Loucy (cell line): Measurements from ENCODE around the gene CENPU.

Experiments
- EZH2phosphoT487 ChIP-seq: fragments of 200-600 bp; IDR thresholded peaks from 2 replicates; pipeline ENCODE4 v1.6.1; 2018; ENCODE audit warnings: antibody characterized with exemption, mild to moderate bottlenecking, moderate library complexity, borderline replicate concordance
- TF ChIP-seq, protein P1 (sequence below): fragments of 200-600 bp; sonication (generic); conservative IDR thresholded peaks from 2 replicates; pipeline ENCODE4 v1.5.1; 2014; ENCODE audit warnings: mild to moderate bottlenecking, antibody characterized with exemption, low read length

- TF ChIP-seq, protein P1, sequence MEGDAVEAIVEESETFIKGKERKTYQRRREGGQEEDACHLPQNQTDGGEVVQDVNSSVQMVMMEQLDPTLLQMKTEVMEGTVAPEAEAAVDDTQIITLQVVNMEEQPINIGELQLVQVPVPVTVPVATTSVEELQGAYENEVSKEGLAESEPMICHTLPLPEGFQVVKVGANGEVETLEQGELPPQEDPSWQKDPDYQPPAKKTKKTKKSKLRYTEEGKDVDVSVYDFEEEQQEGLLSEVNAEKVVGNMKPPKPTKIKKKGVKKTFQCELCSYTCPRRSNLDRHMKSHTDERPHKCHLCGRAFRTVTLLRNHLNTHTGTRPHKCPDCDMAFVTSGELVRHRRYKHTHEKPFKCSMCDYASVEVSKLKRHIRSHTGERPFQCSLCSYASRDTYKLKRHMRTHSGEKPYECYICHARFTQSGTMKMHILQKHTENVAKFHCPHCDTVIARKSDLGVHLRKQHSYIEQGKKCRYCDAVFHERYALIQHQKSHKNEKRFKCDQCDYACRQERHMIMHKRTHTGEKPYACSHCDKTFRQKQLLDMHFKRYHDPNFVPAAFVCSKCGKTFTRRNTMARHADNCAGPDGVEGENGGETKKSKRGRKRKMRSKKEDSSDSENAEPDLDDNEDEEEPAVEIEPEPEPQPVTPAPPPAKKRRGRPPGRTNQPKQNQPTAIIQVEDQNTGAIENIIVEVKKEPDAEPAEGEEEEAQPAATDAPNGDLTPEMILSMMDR = no peak
- TF ChIP-seq EZH2phosphoT487 = no peak
These were observed 76.8 kb downstream of the CENPU start for GRCh38 chr4:184657144-184657543.
